HTERT RPE-1 (cell line): Measurements from ENCODE around the gene SIRT7.

Experiments
- in situ Hi-C: fragments of 300-500 bp; cut with MboI; formaldehyde crosslinking; loops from 4 replicates; pipeline ENCODE4 v1.14.3; 2020; ENCODE audit warnings: low sequenced_read_pairs

The SIRT7 gene, protein sequence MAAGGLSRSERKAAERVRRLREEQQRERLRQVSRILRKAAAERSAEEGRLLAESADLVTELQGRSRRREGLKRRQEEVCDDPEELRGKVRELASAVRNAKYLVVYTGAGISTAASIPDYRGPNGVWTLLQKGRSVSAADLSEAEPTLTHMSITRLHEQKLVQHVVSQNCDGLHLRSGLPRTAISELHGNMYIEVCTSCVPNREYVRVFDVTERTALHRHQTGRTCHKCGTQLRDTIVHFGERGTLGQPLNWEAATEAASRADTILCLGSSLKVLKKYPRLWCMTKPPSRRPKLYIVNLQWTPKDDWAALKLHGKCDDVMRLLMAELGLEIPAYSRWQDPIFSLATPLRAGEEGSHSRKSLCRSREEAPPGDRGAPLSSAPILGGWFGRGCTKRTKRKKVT

DNA sequence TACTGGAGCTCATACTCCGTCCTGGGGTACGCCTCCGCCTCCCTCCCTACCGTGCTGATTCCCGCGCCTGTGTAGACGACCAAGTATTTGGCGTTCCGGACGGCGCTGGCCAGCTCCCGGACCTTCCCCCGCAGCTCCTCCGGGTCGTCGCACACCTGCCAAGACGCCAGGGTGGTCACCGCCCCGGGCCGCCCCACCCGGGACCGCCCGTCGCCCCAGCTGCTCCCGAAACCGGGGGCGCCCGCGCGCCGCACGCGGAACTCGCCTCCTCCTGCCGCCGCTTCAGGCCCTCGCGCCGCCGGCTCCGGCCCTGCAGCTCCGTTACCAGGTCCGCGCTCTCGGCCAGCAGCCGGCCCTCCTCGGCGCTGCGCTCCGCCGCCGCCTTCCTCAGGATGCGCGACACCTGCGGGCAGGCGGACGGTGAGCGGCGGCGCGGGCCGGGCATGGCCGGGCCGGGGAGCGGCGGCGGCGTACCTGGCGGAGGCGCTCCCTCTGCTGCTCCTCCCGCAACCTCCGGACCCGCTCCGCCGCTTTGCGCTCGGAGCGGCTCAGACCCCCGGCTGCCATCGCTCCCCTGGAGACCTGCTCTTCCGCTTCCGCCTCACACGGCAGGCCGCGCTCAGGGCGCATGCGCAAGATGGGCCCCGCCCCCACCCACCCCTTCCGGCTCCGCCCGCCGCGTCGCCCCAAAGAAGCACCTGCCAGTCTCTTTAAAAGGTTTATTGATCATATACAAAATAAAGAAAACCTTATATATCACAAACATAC lies at the start of gene SIRT7:
TSS of gene SIRT7 (minus strand) at position 612 of the 768 bp plus-strand sequence. CDS start at position 567, 45 bp downstream.
- in situ Hi-C loops = no loop called here

DNA sequence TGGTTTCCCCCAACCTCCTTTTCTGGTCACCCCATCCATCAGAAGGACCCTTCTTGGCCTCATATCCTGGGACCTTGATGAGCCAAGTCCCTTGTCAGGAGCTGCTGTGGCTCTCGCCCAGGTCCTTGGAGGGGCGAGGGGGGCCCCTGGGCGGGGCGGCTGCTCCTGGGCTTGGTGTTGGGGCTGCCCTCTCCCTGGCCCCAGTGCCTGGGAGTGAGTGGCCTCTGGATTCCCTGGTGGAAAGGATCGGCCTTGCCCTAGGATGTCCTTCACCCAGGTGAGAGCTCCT lies 49.2 kb upstream of the SIRT7 start:
- in situ Hi-C loops = no loop called here

DNA sequence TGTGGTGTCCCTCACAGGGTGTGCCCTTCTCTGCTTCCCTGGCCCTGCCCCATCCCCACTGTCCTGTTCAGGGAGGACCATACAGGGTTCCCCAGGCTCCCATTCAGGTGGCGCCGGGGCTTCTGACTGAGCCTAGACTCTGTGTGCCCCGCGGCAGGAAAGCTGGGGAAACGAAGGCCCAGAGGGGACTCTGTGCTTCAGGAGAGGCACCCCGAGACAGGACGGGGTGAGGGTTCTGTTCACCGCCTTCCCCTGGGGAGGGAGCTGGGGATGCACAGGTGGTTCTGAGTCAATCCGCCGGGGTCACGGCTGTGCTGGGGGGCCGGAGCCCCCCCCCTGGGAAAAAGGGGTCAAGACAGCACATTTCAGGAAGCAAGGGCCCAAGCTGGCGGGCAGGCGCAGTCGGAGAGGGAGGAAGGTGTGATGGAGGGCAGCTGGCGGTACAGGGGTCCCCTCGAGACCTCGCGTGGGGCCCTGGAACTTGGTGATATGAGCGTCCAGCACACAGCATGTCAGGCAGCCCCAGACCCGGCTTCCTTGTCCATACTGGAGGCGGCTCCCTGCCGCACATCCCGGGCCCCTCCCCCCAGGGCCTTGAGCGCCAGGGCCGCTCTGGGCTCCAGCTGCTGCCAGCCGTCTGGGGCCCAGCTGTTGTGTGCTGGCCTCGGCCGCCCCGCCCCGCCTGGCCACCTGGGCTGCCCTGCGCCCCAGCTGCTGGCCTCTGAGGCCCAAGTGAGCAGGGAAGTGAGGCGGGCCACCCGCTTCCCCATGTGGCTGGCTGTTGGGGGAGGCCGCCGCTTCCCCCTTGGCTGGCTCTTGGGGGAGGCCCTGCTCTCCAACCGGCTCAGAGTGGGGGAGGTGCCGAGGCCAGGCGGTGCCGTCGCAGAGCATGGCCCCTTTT lies 48.6 kb upstream of the SIRT7 start:
- in situ Hi-C loops = no loop called here

DNA sequence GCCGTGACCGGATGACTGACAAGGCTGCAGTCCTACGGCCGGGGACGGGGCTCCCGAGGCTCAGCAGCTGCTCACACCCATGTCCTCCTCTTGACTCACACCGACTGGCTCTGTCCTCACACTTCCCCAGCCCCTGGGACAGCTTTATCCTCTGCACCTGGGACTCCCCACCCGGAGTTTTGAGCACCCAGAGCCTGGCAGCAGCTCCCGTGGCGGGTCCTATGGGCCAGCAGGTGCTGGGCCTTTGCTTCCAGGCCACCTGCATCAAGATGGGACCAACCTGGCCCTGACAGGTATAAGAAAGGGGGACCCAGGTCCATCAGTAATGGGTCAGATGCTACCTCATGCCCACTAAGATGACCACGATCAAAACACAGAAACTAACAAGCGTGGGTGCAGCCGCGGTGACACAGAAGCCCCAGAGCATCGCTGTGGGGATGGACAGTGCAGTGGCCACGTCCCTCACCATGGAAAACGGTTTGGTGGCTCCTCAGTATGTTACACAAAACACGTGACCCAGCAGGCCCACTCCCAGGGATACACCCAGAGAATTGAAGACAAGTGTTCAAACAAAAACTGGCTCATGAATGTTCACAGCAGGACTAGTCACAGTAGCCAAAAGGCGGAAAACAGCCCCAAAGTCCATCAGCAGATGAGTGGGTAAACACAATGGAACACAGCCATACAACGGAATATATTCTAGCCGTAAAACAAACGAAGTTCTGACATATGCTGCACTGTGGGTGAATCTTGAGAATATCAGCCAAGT lies 46.3 kb upstream of the SIRT7 start:
- in situ Hi-C loops = no loop called here

DNA sequence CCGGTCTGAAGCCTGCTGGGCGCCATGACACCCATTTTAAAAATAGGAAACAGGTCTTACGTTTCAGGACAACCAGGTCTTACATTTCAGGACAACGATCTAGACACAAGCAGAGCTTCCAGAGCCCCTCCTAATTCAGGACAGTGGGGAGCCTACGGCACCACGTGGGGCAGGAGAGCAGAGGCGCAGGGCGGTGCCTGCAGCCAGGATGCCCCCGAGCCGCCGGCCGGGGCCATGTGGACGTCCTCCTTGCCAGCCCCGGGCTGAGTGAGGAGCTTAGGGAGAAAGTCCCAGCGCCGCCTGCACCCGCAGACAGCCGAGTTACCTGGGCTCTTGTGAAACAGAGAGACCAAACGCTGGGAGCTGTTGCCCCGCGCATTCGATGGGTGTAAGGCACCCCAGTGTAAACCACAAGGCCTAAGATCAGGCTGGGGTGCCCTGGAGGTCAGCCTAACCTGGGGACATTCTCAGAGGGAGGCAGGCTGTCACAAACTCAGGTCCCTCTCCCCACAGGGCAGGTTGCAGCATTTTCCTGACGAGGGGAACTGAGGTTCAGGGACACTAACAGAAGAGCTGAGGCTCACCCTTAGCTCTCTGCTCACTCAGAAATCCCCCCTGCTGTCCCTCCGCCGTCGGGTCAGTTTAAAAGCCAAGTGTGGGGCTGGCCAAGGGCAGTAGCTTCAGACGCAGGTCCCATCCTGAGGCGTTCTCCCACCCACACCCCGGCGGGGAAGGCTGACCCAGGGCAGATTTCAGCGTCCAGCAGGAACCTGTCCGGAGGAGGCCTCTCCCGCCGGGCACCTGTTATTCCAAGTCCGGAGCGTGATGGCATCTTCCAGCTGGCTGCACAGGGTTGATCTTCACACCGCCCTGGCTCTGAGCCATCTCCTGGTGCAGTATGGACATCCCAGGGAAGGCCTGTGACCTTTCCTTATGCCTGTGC lies 44.8 kb upstream of the SIRT7 start:
- in situ Hi-C loops = no loop called here

DNA sequence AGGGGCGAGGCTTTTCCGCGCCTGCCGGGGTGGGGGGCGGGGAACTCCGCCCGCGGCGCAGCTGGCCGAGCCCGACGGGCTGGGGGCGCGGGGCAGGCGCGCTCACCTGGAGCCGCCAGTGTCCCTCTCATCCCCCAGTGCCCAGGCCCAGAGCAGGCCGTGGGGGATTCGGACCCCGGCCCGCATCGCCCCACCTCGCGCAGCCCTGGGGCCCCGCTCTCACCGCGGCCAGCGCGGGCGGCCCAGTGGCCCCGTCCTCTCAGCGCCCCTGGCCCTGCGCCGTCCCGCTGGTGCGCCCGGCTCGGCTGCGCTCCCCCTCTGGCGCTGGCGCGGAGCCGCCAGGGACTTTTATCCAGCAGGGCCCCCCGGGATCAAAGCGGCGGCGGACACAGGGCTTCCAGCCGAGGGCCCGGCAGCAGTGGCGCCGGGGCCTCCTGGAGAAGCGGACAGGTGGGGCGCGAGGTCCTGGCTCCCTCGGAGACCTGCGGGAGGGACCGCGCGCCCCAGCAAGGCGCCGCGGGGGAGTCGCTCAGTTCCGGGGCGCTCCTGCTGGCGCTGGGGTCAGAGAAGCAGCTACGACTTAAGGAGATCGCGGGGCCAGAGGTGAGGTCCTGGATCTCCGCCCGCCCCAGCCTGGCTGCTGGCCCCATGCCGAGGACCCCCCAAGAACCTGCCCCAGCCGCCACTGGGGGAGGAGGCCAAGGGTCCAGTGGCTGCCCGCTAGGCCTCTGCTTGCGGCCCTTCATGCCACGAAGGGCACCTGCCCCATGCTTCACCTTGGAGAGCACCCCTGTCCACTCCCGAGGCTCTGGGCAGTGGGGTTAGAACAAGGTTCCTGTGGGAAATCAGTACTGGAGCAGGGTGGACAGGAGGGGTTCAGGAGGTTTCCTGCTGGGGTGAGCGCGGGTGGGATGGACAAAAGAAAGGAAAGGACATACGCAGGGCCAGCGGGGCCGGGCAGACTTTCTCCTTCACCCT lies 43.8 kb upstream of the SIRT7 start:
- in situ Hi-C loops = no loop called here

DNA sequence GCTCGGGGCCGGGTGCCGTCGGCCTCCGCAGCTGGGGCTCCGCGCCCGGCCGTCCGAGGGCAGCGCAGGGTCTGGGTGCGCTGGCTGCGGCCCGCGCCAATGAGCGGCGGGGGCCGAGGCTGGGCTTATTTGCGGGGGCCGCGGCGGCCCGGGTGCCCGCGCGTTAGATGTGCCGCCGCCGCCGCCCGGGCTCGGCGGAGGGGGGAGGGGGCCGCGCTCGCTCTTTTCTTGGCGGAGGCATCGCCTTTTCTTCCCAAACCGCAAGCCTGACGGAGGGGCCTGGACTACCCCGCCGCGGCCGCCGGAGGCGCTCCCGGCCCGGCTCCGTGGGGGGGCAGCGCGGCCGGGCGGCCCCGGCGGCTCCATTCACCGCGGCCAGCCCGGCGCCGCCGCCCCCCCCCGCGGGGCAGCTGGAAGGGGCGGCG lies 43.1 kb upstream of the SIRT7 start, which contains the start of gene NOTUM:
TSS of gene NOTUM (minus strand) at position 101 of the 425 bp plus-strand sequence. CDS start 278 bp downstream, outside the sequence.
- in situ Hi-C loops = no loop called here

DNA sequence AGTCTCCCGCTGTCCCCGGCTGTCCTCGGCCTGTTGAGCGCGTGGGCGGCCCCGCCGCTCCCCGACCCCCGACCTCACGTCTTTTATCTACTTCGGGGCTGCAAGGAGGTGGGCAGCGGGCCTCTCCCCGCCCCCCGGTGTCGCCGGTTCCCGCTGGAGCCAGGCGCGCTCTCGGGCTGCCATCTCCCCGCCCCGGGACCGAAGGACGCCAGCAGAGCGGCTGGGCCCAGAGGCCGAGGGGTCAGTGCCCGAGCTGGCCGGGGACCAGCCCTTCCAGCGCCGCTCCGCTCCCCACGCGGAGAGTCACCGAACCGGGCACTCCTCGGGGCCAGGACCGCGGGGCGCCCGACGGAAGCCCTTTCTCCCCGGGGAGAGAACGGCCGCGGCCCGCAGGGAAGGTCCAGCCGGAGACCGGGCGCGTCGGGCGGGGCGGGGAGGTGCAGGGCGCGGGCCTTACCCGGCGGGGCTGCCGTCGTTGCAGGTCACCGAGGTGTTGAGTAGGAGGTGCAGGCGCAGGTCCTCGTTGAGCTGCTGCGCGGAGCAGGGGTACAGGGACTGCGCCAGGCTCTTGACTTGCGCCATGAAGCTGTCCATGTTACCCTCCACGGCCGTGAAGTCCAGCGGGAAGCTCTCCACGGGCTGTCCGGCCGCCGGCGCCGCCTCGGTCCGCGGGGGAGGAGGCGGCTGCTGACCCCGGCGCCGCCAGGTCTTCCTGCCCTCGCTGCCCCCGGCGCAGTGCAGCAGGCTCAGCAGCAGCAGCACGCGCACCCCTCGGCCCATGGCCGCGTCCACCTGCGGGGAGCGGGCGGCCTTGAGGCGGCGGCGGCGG lies 42.4 kb upstream of the SIRT7 start:
- in situ Hi-C loops = no loop called here

DNA sequence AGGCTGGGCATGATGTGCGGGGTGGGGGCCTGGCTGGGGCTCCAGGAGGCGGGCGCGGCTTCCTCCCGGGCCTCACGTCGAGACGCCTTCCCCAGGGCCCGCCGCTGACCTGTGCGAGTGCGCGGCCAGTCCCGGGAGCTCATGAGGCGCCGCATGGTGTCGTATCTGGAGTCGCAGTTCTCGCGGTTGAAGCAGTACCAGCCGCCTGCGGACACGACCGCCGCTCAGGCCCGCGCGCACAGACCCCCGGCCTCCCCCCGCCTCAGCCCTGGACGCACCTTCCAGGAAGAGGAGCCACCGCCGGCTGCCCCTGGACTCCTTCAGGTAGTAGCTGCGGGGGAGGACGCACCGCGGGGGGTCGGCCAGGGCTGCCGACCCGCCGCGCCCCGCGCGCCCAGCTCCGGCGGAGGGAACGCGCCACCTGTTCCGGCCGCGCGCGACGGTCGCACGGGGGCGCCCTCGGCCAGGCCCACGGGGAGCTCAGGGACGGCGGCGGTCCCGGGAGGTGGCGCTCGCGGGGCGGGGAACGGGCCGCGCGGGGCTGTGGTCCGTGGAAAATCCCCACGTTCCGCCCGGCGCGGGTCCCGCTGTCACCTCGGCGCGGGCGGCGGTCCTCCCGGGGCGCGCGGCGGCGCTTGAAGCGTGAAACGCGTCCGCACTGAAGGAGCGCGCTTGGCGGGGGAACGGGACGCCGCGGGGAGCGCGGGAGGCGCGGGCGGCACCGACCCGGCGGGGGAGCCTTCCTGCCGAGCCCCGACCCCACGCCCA lies 41.6 kb upstream of the SIRT7 start:
- in situ Hi-C loops = no loop called here

DNA sequence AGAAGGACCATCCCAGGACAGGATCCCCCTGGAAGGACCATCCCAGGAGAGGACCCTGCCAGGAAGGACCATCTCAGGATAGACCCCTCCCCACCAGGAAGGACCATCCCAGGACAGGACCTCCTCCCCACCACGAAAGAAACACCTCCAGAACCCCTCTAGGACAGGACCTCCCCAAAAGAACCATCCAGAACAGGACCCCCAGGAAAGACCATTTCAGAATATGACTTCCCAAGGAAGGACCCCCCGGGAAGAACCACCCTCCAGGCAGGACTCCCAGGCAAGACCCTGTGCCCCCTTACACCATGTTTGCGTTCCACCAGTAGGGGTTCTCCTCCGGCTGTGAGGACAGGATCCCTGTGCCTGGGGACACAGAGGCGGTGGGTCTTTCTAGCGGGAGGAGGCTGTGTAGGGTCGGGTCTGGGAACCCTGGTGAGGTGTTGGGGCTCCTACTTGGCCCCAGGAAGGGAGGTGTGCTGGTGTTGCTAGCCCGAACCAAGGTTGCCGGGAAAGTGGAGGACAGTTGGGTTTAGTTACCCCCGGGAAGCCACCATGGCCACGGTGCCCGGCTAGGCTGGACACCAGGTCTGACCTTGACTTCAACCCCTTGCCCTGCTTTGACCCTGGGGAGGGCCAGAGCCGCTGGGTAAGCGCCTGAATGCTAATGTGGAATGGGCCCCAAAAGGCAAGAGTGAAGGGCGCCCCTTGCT lies 40.8 kb upstream of the SIRT7 start:
- in situ Hi-C loops = no loop called here

DNA sequence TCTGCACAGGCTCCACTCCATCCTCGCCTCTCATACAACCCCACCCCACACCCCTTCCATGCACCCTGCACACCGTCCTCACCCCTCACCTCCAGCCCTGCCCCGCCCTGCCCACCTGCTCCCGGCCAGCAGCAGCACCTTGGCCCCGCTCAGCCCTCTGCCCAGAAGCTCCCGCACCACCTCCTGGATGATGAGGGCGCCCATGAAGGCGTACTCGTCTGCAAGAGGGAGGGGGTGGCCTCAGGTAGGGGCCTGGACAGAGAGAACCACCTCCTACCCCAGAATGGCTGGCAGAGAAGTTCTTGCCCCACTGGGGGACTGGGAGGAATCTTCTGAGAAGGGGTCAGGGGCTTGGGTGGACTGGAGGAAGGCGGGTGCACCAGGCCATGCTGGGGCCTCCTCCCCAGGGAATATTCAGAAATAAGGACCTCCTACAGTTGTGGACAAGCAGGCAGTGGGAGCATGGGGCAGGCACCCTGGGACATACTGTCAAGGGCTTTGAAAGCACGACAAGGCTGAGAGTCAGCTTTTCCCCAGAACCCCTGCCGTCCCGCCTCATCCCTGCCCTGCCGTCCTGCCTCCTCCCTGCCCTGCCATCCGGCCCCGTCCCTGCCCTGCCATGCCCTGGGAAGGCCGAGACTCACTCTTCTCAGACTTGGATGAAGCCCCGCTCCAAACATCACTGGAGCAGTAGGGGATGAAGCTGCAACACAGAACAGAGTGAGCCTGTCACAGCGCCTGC lies 39.9 kb upstream of the SIRT7 start:
- in situ Hi-C loops = no loop called here

DNA sequence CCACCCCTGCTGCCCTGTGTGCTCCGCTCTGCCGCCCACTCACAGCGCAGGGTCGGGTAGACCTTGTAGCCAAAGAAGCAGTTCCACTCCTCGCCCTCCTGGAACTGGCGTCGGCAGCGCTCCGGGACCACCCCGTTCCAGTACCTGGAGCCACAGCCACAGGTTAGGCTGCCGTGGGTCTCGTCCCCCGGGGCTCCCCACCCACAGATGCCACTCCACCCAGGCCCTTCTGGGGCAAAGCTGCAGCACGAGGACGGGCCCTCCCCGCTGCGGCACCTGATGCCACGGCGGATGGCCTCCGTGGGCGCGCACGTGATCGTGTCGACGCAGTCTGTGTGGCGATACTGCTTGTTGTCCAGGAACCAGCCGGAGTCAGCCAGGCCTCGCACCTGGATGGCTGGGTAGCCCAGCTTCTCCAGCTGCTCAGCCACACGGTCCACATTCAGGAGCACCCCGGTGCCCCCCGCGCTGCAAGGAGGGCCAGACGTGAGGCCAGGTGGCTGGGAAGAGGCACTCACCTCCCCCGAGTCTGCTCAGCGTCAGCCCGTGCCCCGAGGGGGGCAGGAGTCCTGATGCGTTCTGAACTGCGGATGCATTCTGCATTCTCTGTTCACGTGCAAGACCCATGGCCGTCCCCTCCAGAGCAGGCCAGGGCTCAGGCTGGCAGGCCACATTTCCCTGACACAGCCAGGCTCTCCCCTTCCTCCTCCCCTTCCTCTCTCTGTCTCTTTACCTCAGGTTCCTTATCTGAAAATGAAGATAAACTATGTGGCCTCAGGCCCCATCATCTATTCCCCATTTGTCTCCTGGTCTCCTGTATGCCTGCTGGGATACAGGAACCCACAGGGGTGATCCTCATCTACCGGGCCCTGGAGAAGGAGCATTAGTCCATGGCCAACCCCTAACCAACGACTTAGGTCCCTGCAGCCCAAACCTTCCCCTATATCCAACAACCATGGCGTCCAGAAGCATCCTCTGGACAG lies 38.9 kb upstream of the SIRT7 start:
- in situ Hi-C loops = no loop called here

DNA sequence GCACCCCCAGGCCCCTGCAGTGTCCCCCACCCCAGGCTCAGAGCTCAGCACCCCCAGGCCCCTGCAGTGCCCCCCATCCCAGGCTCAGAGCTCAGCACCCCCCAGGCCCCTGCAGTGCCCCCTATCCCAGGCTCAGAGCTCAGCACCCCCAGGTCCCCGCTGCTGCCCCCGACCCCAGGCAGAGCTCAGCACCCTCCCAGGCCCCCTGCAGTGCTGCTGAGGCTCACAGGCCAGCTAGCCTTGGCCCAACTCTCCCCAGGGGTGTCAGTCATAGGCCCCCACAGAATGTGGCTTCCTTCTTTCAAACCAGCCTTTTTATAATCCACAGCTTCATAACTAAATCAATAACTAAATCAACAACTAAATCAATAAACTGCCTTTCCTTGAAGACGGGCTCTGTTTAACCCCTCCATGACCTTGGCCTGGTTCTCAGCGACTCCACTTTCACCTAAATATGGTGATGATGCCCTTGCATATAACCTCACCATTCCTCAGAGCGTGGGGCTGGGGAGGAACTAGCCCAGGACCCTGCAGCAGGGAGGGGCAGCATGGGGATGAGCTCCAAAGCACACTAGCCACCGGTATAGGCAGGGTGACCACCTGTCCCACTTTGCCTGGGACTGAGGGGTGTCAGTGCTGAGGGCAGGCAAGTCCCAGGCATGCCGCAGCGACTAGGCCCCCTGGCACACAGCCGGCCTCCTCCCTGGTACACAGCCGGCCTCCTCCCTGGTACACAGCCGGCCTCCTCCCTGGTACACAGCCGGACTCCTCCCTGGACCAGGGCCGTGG lies 38.0 kb upstream of the SIRT7 start:
- in situ Hi-C loops = no loop called here
